Fibroblast of lung (primary cell): ENCODE data around the gene MDFI.

ENCODE experiments used
- CTCF ChIP-seq, 2 donors: IDR thresholded peaks in 1 of 2; conservative IDR thresholded peaks in 1 of 2; 1 replicate in 1 of 2; 2 replicates in 1 of 2; pipeline ENCODE4 v1.5.1; 2011 to 2012; ENCODE audit warnings: low read length in 2 of 2, control low read depth in 1 of 2, inconsistent platforms in 1 of 2, low read depth in 1 of 2, mild to moderate bottlenecking in 1 of 2
- EZH2 ChIP-seq: IDR thresholded peaks from 2 replicates; pipeline ENCODE4 v1.5.1; 2012; ENCODE audit warnings: low read length, control low read depth, mild to moderate bottlenecking; ENCODE audit errors: missing control alignments

- TF ChIP-seq CTCF (conservative IDR thresholded peaks at IDR 0.05 in 1 of 2, IDR thresholded peaks at IDR 0.05 in 1 of 2; ENCODE audit: low read depth in 1 of 2, low read length in 2 of 2) (no peak), EZH2 (no peak)
These were observed 7.9 kb downstream of the MDFI start for GRCh38 chr6:41646026-41646795.
